H1 (cell line): ENCODE measurements around the gene PARK7. TPM values are rescaled to one million over a fixed set of nuclear protein-coding genes. Genes with fewer than 3 reads are reported as not detected.
A peak's percentile ranks its signal among the peaks of the same experiment; 100 is the strongest.

ENCODE experiments used
- CTCF ChIA-PET: fragments of 300-600 bp; sonication (Branson Sonifier 250); formaldehyde crosslinking; loops from one replicate; lab custom pipeline; 2021; ENCODE audit not compliant: partially characterized antibody; lab: Charles Lee
- POLR2A ChIA-PET: fragments of 300-600 bp; sonication (Branson Sonifier 250); formaldehyde crosslinking; loops from one replicate; lab custom pipeline; 2021; ENCODE audit warnings: inconsistent platforms; ENCODE audit not compliant: partially characterized antibody; lab: Charles Lee
- DNase-seq, 2 experiments: peaks; one replicate each; pipeline versions ENCODE4 v3.0.0 to v3.0.0-alpha.2; 2010 to 2022; ENCODE audit warnings: low spot score in 2 of 2, low read depth in 1 of 2, mixed read lengths in 1 of 2
- FAIRE-seq: peaks from 2 replicates; lab custom pipeline; 2011; peaks lifted over from hg19 to GRCh38; lab: Jason Lieb, UNC
- H2AFZ ChIP-seq: 2 replicates; pipeline ENCODE4 v1.8.1; 2012; ENCODE audit warnings: low read length, inconsistent platforms
- H2AK5ac ChIP-seq: 2 replicates; pipeline ENCODE4 v1.6.1; 2013; ENCODE audit warnings: low read depth, low read length
- H2BK120ac ChIP-seq: replicated peaks from 2 replicates; pipeline ENCODE3; 2013; ENCODE audit warnings: low read depth, low read length, inconsistent platforms
- H2BK12ac ChIP-seq: 2 replicates; pipeline ENCODE4 v1.6.1; 2013; ENCODE audit warnings: low read depth, low read length
- H2BK15ac ChIP-seq: 2 replicates; pipeline ENCODE4 v1.6.1; 2013; ENCODE audit warnings: low read length
- H2BK20ac ChIP-seq: 2 replicates; pipeline ENCODE4 v1.6.1; 2013; ENCODE audit warnings: low read length
- H2BK5ac ChIP-seq: 2 replicates; pipeline ENCODE4 v1.6.1; 2013; ENCODE audit warnings: low read depth, low read length
- H3K14ac ChIP-seq: 2 replicates; pipeline ENCODE4 v1.6.1; 2013; ENCODE audit warnings: inconsistent platforms; ENCODE audit not compliant: insufficient read length
- H3K18ac ChIP-seq: 2 replicates; pipeline ENCODE4 v1.6.1; 2013; ENCODE audit warnings: low read length; ENCODE audit errors: extremely low read depth
- H3K23ac ChIP-seq: 2 replicates; pipeline ENCODE4 v1.6.1; 2013; ENCODE audit warnings: inconsistent platforms; ENCODE audit not compliant: insufficient read length
- H3K23me2 ChIP-seq: 2 replicates; pipeline ENCODE4 v1.6.1; 2013; ENCODE audit warnings: low read depth, low read length
- H3K27ac ChIP-seq: 2 replicates; pipeline ENCODE4 v1.6.1; 2011; ENCODE audit warnings: low read depth, low read length, inconsistent platforms
- H3K27me3 ChIP-seq, 4 experiments: replicated peaks in 1 of 4; 1 replicate in 1 of 4; 2 replicates in 3 of 4; pipeline versions ENCODE4 v1.6.1 to v1.8.1; 2011 to 2013; ENCODE audit warnings: low read length in 3 of 4, mild to moderate bottlenecking in 3 of 4, inconsistent platforms in 2 of 4, mixed read lengths in 2 of 4, moderate library complexity in 1 of 4; ENCODE audit not compliant: control insufficient read depth in 3 of 4, insufficient read depth in 3 of 4; ENCODE audit errors: extremely low read depth in 1 of 4
- H3K36me3 ChIP-seq, 4 experiments: 2 replicates each; pipeline versions ENCODE4 v1.6.1 to v1.8.1; 2011 to 2013; ENCODE audit warnings: mild to moderate bottlenecking in 4 of 4, low read length in 3 of 4, moderate library complexity in 2 of 4, control low read depth in 1 of 4, inconsistent platforms in 1 of 4; ENCODE audit not compliant: insufficient read depth in 4 of 4, control insufficient read depth in 2 of 4
- H3K4ac ChIP-seq: replicated peaks from 2 replicates; pipeline ENCODE3; 2013; ENCODE audit warnings: low read length, low read depth, mixed read lengths, inconsistent platforms; ENCODE audit not compliant: insufficient read length
- H3K4me1 ChIP-seq, 4 experiments: replicated peaks in 1 of 4; 1 replicate in 1 of 4; 2 replicates in 3 of 4; pipeline versions ENCODE4 v1.6.1 to v1.8.1; 2011 to 2013; ENCODE audit warnings: low read length in 3 of 4, inconsistent platforms in 2 of 4, mixed read lengths in 1 of 4; ENCODE audit not compliant: insufficient read depth in 4 of 4, control insufficient read depth in 3 of 4
- H3K4me2 ChIP-seq, 2 experiments: 2 replicates each; pipeline versions ENCODE4 v1.6.1 to v1.8.1; 2011 to 2013; ENCODE audit warnings: low read depth in 2 of 2, low read length in 2 of 2, control low read depth in 1 of 2, inconsistent platforms in 1 of 2, mild to moderate bottlenecking in 1 of 2; ENCODE audit not compliant: insufficient read depth in 1 of 2
- H3K4me3 ChIP-seq, 4 experiments: fragments of 200-600, 300-600 bp in 1 of 4; sonication (generic), shearing (Covaris generic), sonication (Bioruptor Twin) in 1 of 4; 2 replicates each; pipeline versions ENCODE4 v1.5.1 to v1.8.1; 2011 to 2016; ENCODE audit warnings: low read length in 4 of 4, low read depth in 3 of 4, control low read depth in 2 of 4, inconsistent platforms in 2 of 4, mild to moderate bottlenecking in 2 of 4, mixed read lengths in 1 of 4, moderate library complexity in 1 of 4; ENCODE audit not compliant: insufficient read depth in 2 of 4; ENCODE audit errors: extremely low read depth in 1 of 4
- H3K56ac ChIP-seq: replicated peaks from 2 replicates; pipeline ENCODE3; 2013; ENCODE audit warnings: low read depth, mild to moderate bottlenecking, mixed read lengths, low read length, inconsistent platforms; ENCODE audit not compliant: insufficient read length
- H3K79me1 ChIP-seq: 2 replicates; pipeline ENCODE4 v1.6.1; 2013; ENCODE audit warnings: low read depth, low read length, control low read depth
- H3K79me2 ChIP-seq, 2 experiments: 2 replicates each; pipeline versions ENCODE4 v1.6.1 to v1.8.1; 2012 to 2013; ENCODE audit warnings: low read length in 2 of 2, mild to moderate bottlenecking in 2 of 2, inconsistent platforms in 1 of 2; ENCODE audit not compliant: insufficient read depth in 2 of 2, control insufficient read depth in 1 of 2
- H3K9ac ChIP-seq, 4 experiments: replicated peaks in 1 of 4; 1 replicate in 1 of 4; 2 replicates in 3 of 4; pipeline versions ENCODE4 v1.6.1 to v1.8.1; 2011 to 2013; ENCODE audit warnings: low read depth in 3 of 4, low read length in 3 of 4, control low read depth in 2 of 4, mild to moderate bottlenecking in 2 of 4, moderate library complexity in 2 of 4, inconsistent platforms in 1 of 4; ENCODE audit errors: extremely low read depth in 1 of 4
- H3K9me3 ChIP-seq, 2 experiments: 2 replicates each; pipeline versions ENCODE4 v1.6.1 to v1.8.1; 2012 to 2013; ENCODE audit warnings: mild to moderate bottlenecking in 2 of 2, moderate library complexity in 2 of 2, control low read depth in 1 of 2, inconsistent platforms in 1 of 2, low read depth in 1 of 2, low read length in 1 of 2, mixed read lengths in 1 of 2; ENCODE audit not compliant: insufficient read depth in 2 of 2
- H4K20me1 ChIP-seq, 2 experiments: replicated peaks in 1 of 2; 2 replicates each; pipeline versions ENCODE3 to v1.8.1; 2011 to 2013; ENCODE audit warnings: inconsistent platforms in 2 of 2, low read length in 2 of 2, mild to moderate bottlenecking in 1 of 2; ENCODE audit not compliant: insufficient read depth in 2 of 2, control insufficient read depth in 1 of 2
- H4K5ac ChIP-seq: 2 replicates; pipeline ENCODE4 v1.6.1; 2013; ENCODE audit warnings: low read length, low read depth, mixed read lengths, inconsistent platforms; ENCODE audit not compliant: insufficient read length
- H4K8ac ChIP-seq: 2 replicates; pipeline ENCODE4 v1.8.0; 2013; ENCODE audit warnings: mild to moderate bottlenecking, moderate library complexity, low read length, inconsistent platforms; ENCODE audit not compliant: insufficient read depth; ENCODE audit errors: extremely low read depth
- H4K91ac ChIP-seq: replicated peaks from 2 replicates; pipeline ENCODE3; 2013; ENCODE audit warnings: low read length, mixed read lengths, inconsistent platforms; ENCODE audit not compliant: insufficient read length
- BACH1 ChIP-seq: IDR thresholded peaks from 2 replicates; pipeline ENCODE4 v1.6.1; 2012; ENCODE audit warnings: low read length, improper control_type of control experiment
- CHD1 ChIP-seq: IDR thresholded peaks from 2 replicates; pipeline ENCODE4 v1.6.1; 2012; ENCODE audit warnings: low read depth, low read length, improper control_type of control experiment
- GABPA ChIP-seq: IDR thresholded peaks from 2 replicates; pipeline ENCODE4 v1.6.1; 2011; ENCODE audit warnings: mild to moderate bottlenecking, low read length, moderate library complexity, borderline replicate concordance; ENCODE audit not compliant: insufficient read depth
- KDM1A ChIP-seq: fragments of 200-600, 300-600 bp; sonication (generic); IDR thresholded peaks from 2 replicates; pipeline ENCODE4 v1.7.1; 2016; ENCODE audit warnings: mild to moderate bottlenecking, low read length, borderline replicate concordance
- RXRA ChIP-seq: IDR thresholded peaks from 2 replicates; pipeline ENCODE4 v1.6.1; 2011; ENCODE audit warnings: low read depth, mild to moderate bottlenecking, low read length, moderate library complexity; ENCODE audit not compliant: insufficient read depth
- WGBS, 2 experiments: shearing (Covaris generic) in 1 of 2; methylation state at CpG; one replicate each; pipeline versions ENCODE4 v1.1.6 to v1.1.7; 2013 to 2015; ENCODE audit warnings: low lambda C conversion rate in 2 of 2, mixed read lengths in 2 of 2, inconsistent platforms in 1 of 2, low coverage in 1 of 2, missing lambda C conversion rate in 1 of 2; ENCODE audit not compliant: insufficient replicate concordance in 2 of 2, insufficient coverage in 1 of 2, insufficient read length in 1 of 2; ENCODE audit errors: extremely low coverage in 1 of 2, missing lambda C conversion rate in 1 of 2; 5-methylcytosine and 5-hydroxymethylcytosine counted together
- polyA plus RNA-seq, 7 experiments: library from polyadenylated mRNA; depleted of rRNA in 3 of 7; stranded (reverse) in 5 of 7; unstranded in 2 of 7; fragments of >200 nt in 5 of 7; fragments of 200-250 nt in 2 of 7; gene quantifications; 1 replicate in 5 of 7; 2 replicates in 1 of 7; 4 replicates in 1 of 7; pipeline versions ENCODE4 v1.2.1 to v1.2.3, GENCODE V29; 2011 to 2013; ENCODE audit warnings: missing spikeins in 2 of 7, mixed read lengths in 2 of 7
- total RNA-seq: library from RNA; stranded (reverse); fragmentation: NEBNext Ultra II Directional; extraction: Animal tissue kit (Norgen Biotek cat#: 25700); gene quantifications from 2 replicates; pipeline ENCODE4 v1.2.1, GENCODE V29; 2021

The PARK7 gene
- total and polyA plus RNA-seq, 2 of the 8 experiments (the other 6 are each of a cell fraction or from before 2014, with no cell fraction given): 206 to 383 TPM

DNA sequence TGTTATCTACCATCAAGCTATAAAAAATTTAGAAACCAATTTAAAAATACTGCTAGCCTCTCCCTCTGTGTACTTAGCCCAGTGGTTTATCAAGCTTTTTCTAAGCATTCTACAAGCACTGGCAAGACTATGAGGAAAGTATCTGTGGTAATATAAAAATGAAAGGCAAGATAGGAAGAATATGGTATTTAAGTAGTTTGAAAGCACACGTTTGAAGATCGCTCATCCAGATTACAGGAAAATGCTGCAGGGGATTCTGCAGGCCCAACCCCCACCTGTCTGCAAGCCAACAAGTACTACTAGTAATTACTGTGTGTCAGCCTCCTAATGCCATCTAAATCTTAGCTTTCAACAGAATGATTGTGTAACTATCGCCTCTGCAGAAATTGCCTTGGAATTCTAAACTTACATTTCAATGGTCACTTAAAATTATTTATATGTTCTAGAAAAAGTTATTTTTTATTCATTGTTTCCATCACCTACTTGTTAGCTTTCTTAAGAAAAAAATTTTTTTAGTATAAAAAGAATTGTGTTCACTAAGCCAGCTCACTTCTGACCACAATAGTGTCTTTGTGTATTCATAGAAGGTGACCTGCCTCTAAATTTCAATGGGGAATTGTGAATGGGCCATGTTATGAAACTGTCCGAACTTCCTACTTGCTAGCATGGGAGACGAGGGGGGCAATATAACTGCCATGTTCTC lies 56.1 kb downstream of the PARK7 start:
- H3K27me3 ChIP-seq: no peaks in the 10 kb centered on the region
- ChIA-PET CTCF (interaction anchor here (0.6 to 12.6 kb wide), 22 partner anchors 10 to 427 kb away, joined by 3 to 211 read pairs (median 4); partner anchors contain the start of gene SLC45A1), POLR2A (interaction anchor here (0.9 to 3.6 kb wide), 6 partner anchors 9 to 329 kb away, joined by 3 to 11 read pairs (median 3); partner anchors contain the start of gene ERRFI1)
- FAIRE-seq (no peak), DNase-seq (no peak)
- no peak overlapping the region for H4K91ac ChIP-seq
- H2BK12ac ChIP-seq: no peak overlapping the region
- peak overlapping the region in 1 of 4 experiments; percentile 24; a peak in 3 of 8 replicates for H3K4me3 ChIP-seq
- no peak overlapping the region for H4K5ac ChIP-seq
- H2BK5ac ChIP-seq: no peak overlapping the region
- H3K27ac ChIP-seq: no peak overlapping the region
- no peak overlapping the region for H2AK5ac ChIP-seq
- H3K14ac ChIP-seq: no peak overlapping the region
- H3K4me1 ChIP-seq: peaks cover 4 to 15% (median 12%) of the 10 kb centered on the region in 4 experiments; a peak in 6 of 7 replicates
- TF ChIP-seq BACH1 (no peak), KDM1A (no peak), CHD1 (no peak), RXRA (no peak), GABPA (no peak)
- no peak overlapping the region for H2BK120ac ChIP-seq
- H3K18ac ChIP-seq: no peak overlapping the region
- H2AFZ ChIP-seq: no peak overlapping the region
- no peak overlapping the region for H3K23ac ChIP-seq
- no peak overlapping the region for H3K56ac ChIP-seq
- WGBS, 2 experiments: 57% methylated on average over 5 of the region's 5 CpGs; no CpG with 5 or more reads in 1 of the 2 experiments
- H3K9me3 ChIP-seq: no peaks in the 10 kb centered on the region
- H2BK15ac ChIP-seq: no peak overlapping the region
- no peak overlapping the region for H4K8ac ChIP-seq
- no peak overlapping the region for H3K4ac ChIP-seq
- H4K20me1 ChIP-seq: peaks cover 4 to 6% of the 10 kb centered on the region in 2 experiments
- H3K36me3 ChIP-seq: peaks cover 12 to 20% (median 19%) of the 10 kb centered on the region in 4 experiments
- H3K9ac ChIP-seq: no peak overlapping the region
- H3K4me2 ChIP-seq: peak overlapping the region; percentile 18 to 20; a peak in 1 of 4 replicates
- H3K79me1 ChIP-seq: no peaks in the 10 kb centered on the region; the same call in 1 of the 2 replicates
- no peak overlapping the region for H2BK20ac ChIP-seq
- H3K23me2 ChIP-seq: no peaks in the 10 kb centered on the region
- peaks cover 8 to 92% of the 10 kb centered on the region in 2 experiments for H3K79me2 ChIP-seq
